Nucleus accumbens (tissue), 56 donors: ENCODE results near the gene AOAH.
"Not testable (repeated sequence)": the region's sequence is repeated elsewhere in the genome, so short reads cannot be mapped to it uniquely, and the experiment has no call there.

Experiments used
- DNase-seq, 56 donors: peaks; one replicate each; lab custom pipeline; 2025; lab: John Stamatoyannopoulos, UW

AOAH gene

DNA sequence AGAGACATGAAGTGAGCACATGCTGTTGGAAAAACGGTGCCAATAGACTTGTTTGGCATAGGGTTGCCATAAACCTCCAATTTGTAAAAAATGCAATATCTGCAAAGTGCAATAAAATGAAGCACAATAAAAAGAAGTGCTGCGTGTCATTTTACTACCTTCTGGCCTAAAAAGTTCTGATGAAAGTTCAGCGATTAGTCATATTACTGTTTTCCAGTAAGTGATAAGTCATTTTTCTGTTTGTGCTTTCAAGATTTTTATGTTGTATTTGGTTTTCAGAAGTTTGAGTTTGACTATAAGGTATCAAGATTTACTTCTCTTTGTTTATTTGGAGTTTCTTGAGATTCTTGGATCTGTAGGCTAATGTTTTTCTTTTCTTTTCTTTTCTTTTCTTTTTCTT, 16.8 kb downstream of the AOAH start:
- DNase-seq, result no peak

- not testable (repeated sequence) for DNase-seq
Observed at GRCh38 chr7:36703860-36704259, 20.4 kb downstream of the AOAH start.

DNA sequence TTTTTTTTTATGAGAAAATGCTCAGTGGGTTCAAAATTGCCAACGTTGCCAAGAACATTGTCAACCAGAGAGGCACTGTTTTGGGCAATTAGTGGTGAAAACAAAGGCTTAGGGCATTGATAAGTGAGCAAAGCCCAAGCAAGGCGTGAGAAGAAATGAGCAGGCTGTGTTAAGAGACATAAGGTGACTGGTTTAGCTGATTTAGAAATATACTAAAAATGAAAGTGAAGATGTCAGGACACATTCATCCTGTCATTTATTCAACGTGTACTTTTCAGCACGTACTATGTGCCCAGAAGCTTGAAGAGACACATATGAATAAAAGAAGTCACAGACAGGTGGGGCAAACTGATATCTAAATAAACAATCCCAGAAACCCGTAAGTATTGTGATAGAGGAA, 31.8 kb downstream of the AOAH start:
- DNase-seq, result no peak

- no peak for DNase-seq
Observed at GRCh38 chr7:36691983-36692382, 32.3 kb downstream of the AOAH start.

DNA sequence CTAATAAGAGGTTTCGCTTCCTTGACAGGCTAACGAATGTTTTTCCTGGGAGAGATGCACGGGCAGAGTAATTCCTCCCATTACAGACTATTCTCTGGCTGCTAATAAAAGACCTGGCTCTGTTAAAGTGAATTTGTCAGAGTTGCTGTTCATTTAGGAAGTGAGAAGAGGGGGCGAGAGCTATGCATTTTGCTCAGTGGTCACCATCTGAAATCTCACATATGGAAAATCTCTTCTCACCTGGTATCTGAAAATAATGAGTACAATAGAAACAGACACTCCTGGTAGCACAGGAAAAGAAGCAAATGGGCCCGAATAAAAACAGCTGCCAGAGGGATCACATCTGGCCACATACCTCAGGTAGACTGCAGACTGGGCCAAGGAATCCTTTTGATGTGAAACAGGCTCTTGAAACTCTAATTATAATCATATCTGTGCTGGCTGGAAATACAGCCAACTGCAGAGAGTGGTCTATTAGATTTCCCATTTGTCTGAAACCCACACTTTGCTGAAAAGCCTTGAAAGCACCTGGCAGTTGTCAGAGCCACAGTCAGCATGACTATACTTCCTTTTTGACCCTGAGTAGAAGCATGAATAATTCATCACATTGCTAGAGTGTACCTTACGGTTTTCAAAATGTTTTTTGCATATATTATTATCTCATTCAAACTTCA, 33.6 kb downstream of the AOAH start:
- DNase-seq, result no peak

DNA sequence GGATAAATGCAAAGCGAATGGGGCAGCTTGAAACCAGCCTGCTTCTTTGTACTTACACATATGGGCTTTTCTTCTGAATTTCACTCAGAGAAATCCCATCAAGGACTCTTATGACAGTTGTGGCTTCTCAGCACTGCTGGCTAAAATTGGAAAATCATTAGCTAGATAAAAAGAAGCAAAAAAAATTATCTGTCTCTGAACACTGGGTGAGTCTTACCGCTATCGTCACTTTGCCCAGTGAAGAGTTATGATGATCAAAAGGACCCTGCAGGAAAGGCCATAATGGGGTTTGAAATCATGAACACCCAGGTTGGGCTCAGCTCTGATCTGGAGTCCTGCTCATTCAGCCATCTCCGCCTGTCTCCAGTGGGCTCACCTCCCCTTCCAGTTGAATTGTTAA, 34.3 kb downstream of the AOAH start:
- DNase-seq, result no peak

- no peak for DNase-seq
Observed at GRCh38 chr7:36686499-36686898, 37.8 kb downstream of the AOAH start.

DNA sequence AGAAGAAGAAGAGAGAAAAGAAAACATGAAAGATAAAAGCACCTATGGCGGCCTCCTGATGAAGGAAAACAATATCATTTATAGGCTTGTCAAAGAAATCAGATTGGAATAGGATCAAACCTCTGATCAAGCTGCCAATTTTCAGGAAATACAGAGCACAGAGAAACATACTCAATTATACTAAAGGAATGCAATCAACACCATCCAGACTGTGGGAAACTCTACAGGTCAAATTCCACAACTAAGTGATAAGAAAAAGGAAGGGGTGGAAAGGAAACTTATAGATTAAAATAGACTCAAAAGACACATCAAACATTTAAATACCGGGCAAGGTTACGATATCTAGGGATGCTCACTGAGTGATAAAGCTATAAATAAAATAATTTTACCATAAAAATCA, 39.3 kb downstream of the AOAH start:
- DNase-seq, result no peak

DNA sequence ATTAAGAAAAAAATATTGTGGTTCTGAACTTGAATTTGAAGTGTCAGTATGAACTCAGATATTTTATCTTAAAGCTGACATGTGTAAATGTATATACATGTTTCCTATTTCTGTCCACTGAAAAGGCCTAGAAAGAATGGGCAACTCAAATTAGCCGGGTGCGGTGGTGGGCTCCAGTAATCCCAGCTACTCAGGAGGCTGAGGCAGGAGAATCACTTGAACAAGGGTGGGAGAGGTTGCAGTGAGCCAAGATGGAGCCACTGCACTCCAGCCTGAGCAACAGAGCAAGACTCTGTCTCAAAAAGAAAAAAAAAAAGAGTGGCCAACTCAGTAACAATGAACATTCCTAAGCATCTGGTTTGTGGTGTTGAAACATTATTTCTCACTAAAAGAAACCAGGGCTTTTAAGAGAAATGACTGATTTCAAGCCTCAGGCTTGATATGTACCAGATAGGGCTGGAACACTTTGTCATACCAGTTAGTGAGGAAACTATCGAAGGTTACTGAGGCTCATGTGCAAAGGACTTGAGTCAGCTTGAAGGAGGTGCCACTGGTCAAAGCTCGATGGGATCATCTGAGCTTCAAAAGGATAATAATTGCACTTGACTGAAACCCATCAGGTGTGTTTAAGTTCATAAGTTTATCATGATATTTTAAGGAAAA, 40.5 kb downstream of the AOAH start:
- no peak for DNase-seq

DNA sequence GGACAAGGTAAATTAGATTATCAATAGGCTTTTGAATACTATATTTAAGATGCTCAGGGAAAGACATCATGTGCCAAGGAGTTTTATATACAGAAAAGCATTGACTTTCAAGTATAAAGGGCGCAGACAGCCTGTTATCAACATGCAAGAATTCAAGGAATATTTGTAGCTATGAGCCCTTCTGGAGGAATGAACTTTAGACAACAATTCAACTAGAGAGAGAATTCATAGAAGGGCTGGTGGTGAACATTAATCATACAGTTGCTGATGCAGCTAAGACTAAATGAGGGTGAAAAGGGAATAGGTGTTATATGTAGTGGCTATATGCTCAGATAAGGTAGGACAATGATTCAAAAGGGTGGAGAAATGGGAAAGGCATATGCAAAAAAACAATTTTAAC, 41.2 kb downstream of the AOAH start:
- DNase-seq, result no peak

GRCh38 chr7:36682102-36682501, 42.2 kb downstream of the AOAH start:
- no peak for DNase-seq

DNA sequence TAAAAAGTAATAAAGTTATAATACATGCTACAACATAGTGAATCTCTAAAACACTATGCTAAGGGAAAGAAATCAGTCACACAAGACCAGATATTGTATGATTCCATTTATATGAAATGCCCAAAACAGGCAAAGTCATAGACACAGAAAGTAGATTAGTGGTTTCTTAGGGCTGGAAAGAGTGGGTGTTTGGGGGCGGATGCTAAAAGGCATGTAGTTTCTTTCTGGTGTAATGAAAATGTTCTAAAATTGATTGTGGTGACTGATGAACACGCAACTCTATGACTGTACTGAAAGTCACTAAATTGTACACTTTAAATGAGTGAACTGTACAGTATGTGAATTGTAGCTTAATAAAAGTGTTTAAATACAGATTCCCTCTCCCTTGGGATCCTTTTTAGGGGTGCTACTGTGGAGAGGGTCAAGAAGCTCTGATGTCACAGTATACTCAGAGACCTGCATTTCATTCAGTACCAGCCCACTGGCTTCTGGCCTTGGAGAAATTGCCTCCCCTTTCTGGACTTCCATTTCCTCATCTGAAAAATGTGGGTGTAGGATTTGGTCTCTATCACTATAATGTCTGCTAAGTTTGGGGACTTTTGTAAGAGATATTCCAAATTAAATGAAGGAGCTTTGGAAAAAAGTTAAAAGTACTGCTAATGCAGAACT, 46.4 kb downstream of the AOAH start:
- DNase-seq, result no peak

DNA sequence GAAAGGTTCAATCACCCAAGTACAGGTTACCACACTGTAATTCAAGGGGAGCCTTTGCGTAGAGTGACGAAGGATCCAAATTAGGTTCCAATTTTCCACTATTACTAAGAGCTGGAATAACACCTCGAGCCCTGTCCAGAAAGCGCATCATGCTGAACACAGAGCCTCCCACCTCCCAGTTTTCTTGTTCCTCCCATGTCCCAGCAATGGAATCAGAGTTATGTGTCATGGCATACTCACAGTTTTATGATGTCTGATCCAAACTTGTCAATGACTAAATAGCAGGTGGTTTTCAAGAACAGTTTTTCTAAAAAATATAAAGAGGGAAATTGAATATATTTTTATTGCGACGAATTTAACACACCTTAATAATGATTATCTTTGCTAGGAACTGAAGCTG, 50.6 kb downstream of the AOAH start:
- no peak for DNase-seq

DNA sequence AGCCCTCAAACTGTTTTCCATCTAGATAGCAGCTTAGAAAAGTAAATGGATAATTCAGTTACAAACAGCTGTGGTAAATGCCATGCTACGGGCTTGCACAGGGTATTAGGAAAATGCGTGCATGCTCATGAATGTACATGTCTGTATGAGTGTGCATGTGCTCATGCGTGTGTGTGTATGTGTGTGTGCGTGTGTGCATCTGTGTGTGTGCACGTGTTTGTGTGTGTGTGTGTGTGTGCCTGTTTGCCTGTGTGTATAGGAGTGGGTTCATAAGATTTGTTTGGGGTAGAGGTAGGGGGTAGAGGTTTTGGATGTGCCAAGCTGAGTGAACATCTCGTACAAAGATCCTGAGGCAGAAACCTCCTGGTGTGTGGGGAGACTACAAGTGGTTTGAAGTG, 52.9 kb downstream of the AOAH start:
- DNase-seq, result no peak

DNA sequence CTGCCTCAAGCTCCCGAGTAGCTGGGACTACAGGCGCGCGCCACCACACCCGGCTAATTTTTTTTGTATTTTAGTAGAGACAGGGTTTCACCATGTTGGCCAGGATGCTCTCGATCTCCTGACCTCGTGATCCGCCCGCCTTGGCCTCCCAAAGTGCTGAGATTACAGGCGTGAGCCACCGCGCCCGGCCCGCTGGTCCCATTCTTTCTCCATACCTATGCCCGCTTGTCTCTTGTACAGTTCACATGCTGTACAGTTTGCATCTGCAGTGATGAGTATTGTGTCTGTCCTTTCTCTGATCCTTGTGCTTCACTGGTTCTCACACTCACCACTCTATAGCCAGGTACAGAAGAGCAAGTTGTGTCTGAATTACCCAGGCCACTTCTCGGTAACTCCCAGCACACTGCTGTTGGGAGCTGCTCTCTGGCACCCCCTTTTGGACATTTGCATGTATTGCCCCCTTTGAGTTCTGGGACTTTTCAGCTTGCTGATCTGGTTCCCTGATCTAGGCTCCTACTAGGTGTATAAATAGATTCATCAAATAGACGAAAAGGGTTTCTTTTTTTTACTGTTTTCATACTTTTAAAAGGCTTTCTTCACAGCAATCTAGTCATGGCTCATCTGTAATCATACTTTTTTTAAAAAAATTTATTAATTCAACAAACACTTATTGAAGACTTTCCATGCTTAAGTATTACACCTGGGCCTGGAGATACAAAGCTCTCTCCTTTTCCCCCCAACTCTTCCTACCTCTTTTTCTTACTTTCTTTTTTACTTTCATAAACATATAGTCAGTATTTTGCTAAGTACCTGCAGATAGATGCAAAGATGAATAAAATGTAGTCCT, 53.5 kb downstream of the AOAH start:
- DNase-seq, result peak in 43 of 56 donors; percentile 1 to 74 (median 26)

DNA sequence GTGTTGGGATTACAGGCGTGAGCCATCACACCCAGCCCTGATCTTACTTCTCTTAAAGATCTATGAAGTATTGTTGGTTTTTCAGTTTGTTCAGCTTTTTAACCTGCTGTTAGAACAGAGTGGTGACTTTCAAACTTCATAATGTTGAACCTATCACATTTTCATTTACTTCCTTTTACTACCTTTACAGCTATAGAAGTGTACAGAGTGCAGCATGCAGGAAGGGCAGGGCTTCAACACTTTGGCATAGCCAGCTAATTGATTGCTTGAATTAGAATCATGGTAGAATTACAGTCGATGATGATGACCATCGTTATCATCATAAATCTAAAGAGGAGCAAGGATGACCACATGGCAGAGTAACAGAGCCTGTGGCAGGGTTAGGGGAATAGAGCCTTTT, 55.5 kb downstream of the AOAH start:
- no peak for DNase-seq

GRCh38 chr7:36668080-36668479, 56.2 kb downstream of the AOAH start:
- DNase-seq, result no peak

DNA sequence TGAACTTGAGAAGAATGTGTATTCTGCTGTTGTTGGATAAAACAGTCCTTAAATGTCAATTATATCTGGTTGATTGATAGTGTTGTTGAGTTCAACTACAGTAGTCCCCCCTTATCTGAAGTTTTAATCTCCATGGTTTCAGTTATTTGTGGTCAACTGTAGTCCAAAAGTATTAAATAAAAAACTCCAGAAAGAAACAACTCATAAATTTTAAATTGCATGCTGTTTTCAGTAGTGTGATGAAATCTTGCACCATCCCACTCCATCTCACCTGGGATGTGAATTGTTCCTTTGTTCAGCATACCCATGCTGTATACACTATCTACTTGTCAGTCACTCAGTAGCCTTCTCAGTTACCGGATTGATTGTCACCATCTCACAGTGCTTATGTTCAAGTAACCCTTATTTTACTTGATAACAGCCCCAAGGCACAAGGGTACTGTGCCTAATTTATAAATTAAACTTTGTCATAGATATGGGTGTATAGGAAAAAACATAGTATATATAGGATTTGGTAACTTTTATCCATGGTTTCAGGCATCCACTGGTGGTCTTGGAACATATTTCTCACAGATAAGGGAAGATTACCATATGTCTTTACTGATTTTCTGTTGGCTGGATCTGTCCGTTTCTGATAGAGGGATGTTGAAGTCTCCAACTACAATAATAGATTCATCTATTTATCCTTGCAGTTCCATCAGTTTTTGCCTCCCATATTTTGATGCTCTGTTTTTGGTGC, 57.1 kb downstream of the AOAH start:
- DNase-seq, result no peak

GRCh38 chr7:36663481-36663880, 60.8 kb downstream of the AOAH start:
- no peak for DNase-seq

DNA sequence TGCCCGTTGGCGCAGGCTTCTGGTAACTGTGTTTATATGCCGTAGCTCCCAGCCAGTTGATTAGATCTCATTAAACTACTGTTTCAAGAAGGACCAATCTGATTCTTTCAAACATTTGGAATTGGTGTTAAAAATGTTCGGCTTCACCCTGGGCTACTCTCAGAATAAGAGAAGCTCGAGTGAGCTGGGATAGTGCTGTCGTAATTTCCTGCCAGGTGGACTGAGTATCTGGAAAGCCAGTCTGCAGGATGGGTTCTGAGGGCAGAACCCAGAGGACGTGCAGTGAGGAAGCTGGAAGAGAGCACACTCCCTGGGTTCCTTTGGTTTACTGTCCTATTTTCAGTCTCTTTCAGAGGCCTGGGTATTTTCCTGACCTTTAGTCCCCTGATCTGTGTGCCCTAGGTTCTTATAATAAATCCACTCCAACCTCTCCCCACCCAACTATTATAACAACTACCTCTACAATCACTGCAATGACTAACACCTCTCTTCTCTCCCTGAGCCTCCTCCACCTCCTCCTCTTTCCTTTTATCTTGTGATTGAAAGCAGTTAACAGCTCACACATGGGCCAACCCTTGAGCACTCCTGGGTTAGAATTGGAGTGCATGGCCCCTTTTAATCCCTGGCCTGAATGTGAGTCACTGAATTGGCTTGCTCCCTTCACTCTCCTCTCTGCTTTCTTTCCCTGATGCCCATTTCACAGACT, 63.0 kb downstream of the AOAH start:
- peak in 4 of 56 donors; percentile 16 to 34 (median 18) for DNase-seq
